DND-41 (cell line): Measurements from ENCODE around the gene FGA.

Experiments used
- ATAC-seq: fragments of 200-7000 bp; cut with Tn5 transposase; 3 replicates; pipeline ENCODE4 v1.9.1; 2021; ENCODE audit warnings: low read depth; ENCODE audit not compliant: insufficient read depth
- DNase-seq: peaks from one replicate; pipeline ENCODE4 v3.0.0-alpha.2; 2020
- H2AFZ ChIP-seq: 2 replicates; pipeline ENCODE4 v1.6.0; 2012; ENCODE audit warnings: low read depth, low read length
- H3K27ac ChIP-seq: 2 replicates; pipeline ENCODE4 v1.5.1; 2012; ENCODE audit warnings: low read length, inconsistent platforms
- H3K27me3 ChIP-seq: fragments of 200-600 bp; sonication (generic); 2 replicates; pipeline ENCODE4 v1.6.0; 2012; ENCODE audit warnings: low read length, mild to moderate bottlenecking, inconsistent platforms; ENCODE audit not compliant: insufficient read depth, poor library complexity
- H3K36me3 ChIP-seq: 2 replicates; pipeline ENCODE4 v1.5.1; 2012; ENCODE audit warnings: low read length, inconsistent platforms; ENCODE audit not compliant: insufficient read depth
- H3K4me1 ChIP-seq: 2 replicates; pipeline ENCODE4 v1.5.1; 2012; ENCODE audit warnings: mild to moderate bottlenecking, low read length; ENCODE audit not compliant: insufficient read depth
- H3K4me2 ChIP-seq: 2 replicates; pipeline ENCODE4 v1.6.0; 2012; ENCODE audit warnings: mild to moderate bottlenecking, moderate library complexity, low read length, inconsistent platforms; ENCODE audit not compliant: insufficient read depth
- H3K4me3 ChIP-seq, 2 experiments: fragments of 200-600 bp in 1 of 2; shearing (Covaris generic) in 1 of 2; 2 replicates each; pipeline ENCODE4 v1.5.1; 2012 to 2016; ENCODE audit warnings: inconsistent platforms in 2 of 2, low read length in 2 of 2, mild to moderate bottlenecking in 2 of 2, low read depth in 1 of 2, moderate library complexity in 1 of 2
- H3K79me2 ChIP-seq: 2 replicates; pipeline ENCODE4 v1.6.0; 2012; ENCODE audit warnings: low read length, inconsistent platforms; ENCODE audit not compliant: insufficient read depth
- H3K9ac ChIP-seq: 2 replicates; pipeline ENCODE4 v1.6.0; 2012; ENCODE audit warnings: low read depth, mild to moderate bottlenecking, inconsistent platforms, low read length, moderate library complexity
- H3K9me3 ChIP-seq: 2 replicates; pipeline ENCODE4 v1.5.1; 2012; ENCODE audit warnings: low read length, moderate library complexity, mild to moderate bottlenecking, inconsistent platforms; ENCODE audit not compliant: insufficient read depth, severe bottlenecking
- H4K20me1 ChIP-seq: 2 replicates; pipeline ENCODE4 v1.6.0; 2012; ENCODE audit warnings: low read length; ENCODE audit not compliant: insufficient read depth
- EZH2 ChIP-seq: IDR thresholded peaks from 3 replicates; pipeline ENCODE4 v1.6.1; 2012; ENCODE audit warnings: borderline replicate concordance, low read depth, mild to moderate bottlenecking, moderate library complexity, low read length, inconsistent platforms; ENCODE audit not compliant: severe bottlenecking
- TF ChIP-seq, protein P1 (sequence below): IDR thresholded peaks from 2 replicates; pipeline ENCODE4 v1.5.1; 2012; ENCODE audit warnings: borderline replicate concordance, low read length, moderate library complexity, mild to moderate bottlenecking; ENCODE audit not compliant: poor library complexity, severe bottlenecking; ENCODE audit errors: extremely low read depth

The FGA gene

GRCh38 chr4:154630324-154630723 lies 39.8 kb upstream of the FGA start:
- H3K4me1 ChIP-seq, result no peaks in the 10 kb centered on the region
- ATAC-seq (no peak), DNase-seq (no peak)
- H4K20me1 ChIP-seq, result no peaks in the 10 kb centered on the region
- H3K9ac ChIP-seq, result no peak overlapping the region
- no peaks in the 10 kb centered on the region for H3K36me3 ChIP-seq
- H3K4me3 ChIP-seq, result no peak overlapping the region
- H2AFZ ChIP-seq, result no peak overlapping the region
- H3K4me2 ChIP-seq, result no peak overlapping the region
- H3K9me3 ChIP-seq, result no peaks in the 10 kb centered on the region
- TF ChIP-seq, protein P1, sequence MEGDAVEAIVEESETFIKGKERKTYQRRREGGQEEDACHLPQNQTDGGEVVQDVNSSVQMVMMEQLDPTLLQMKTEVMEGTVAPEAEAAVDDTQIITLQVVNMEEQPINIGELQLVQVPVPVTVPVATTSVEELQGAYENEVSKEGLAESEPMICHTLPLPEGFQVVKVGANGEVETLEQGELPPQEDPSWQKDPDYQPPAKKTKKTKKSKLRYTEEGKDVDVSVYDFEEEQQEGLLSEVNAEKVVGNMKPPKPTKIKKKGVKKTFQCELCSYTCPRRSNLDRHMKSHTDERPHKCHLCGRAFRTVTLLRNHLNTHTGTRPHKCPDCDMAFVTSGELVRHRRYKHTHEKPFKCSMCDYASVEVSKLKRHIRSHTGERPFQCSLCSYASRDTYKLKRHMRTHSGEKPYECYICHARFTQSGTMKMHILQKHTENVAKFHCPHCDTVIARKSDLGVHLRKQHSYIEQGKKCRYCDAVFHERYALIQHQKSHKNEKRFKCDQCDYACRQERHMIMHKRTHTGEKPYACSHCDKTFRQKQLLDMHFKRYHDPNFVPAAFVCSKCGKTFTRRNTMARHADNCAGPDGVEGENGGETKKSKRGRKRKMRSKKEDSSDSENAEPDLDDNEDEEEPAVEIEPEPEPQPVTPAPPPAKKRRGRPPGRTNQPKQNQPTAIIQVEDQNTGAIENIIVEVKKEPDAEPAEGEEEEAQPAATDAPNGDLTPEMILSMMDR, result no peak
- no peak for TF ChIP-seq EZH2
- no peak overlapping the region for H3K27ac ChIP-seq
- peaks cover under 1% of the 10 kb centered on the region for H3K27me3 ChIP-seq
- H3K79me2 ChIP-seq, result no peaks in the 10 kb centered on the region

GRCh38 chr4:154626793-154627484 lies 36.4 kb upstream of the FGA start:
- H3K9me3 ChIP-seq, result no peaks in the 10 kb centered on the region
- no peak overlapping the region for H3K9ac ChIP-seq
- no peak overlapping the region for H3K27ac ChIP-seq
- no peak overlapping the region for H3K4me3 ChIP-seq
- TF ChIP-seq EZH2, result no peak
- TF ChIP-seq, protein P1, result no peak
- ATAC-seq (no peak), DNase-seq (no peak)
- H4K20me1 ChIP-seq, result no peaks in the 10 kb centered on the region
- no peaks in the 10 kb centered on the region for H3K4me1 ChIP-seq
- no peak overlapping the region for H3K4me2 ChIP-seq
- no peaks in the 10 kb centered on the region for H3K36me3 ChIP-seq
- peaks cover 3% of the 10 kb centered on the region for H3K27me3 ChIP-seq
- H3K79me2 ChIP-seq, result no peaks in the 10 kb centered on the region
- no peak overlapping the region for H2AFZ ChIP-seq

- Histone ChIP-seq H4K20me1 (no peaks in the 10 kb centered on the region), H3K27ac (no peak overlapping the region), H3K4me1 (no peaks in the 10 kb centered on the region), H3K36me3 (no peaks in the 10 kb centered on the region), H3K9ac (no peak overlapping the region), H2AFZ (no peak overlapping the region), H3K79me2 (no peaks in the 10 kb centered on the region), H3K4me2 (no peak overlapping the region), H3K27me3 (peaks cover 3% of the 10 kb centered on the region), H3K9me3 (no peaks in the 10 kb centered on the region), H3K4me3 (no peak overlapping the region)
- TF ChIP-seq, protein P1, result no peak
- TF ChIP-seq EZH2, result no peak
- DNase-seq, result no peak
- ATAC-seq, result no peak
Observed at GRCh38 chr4:154625971-154626370, 35.4 kb upstream of the FGA start.

GRCh38 chr4:154623995-154624394 lies 33.5 kb upstream of the FGA start:
- Histone ChIP-seq H3K27me3 (peaks cover 7% of the 10 kb centered on the region), H3K4me2 (no peak overlapping the region), H3K79me2 (no peaks in the 10 kb centered on the region), H3K36me3 (no peaks in the 10 kb centered on the region), H3K9me3 (no peaks in the 10 kb centered on the region), H2AFZ (no peak overlapping the region), H3K9ac (no peak overlapping the region), H3K4me3 (no peak overlapping the region), H4K20me1 (no peaks in the 10 kb centered on the region), H3K4me1 (no peaks in the 10 kb centered on the region), H3K27ac (no peak overlapping the region)
- TF ChIP-seq, protein P1, result no peak
- no peak for TF ChIP-seq EZH2
- DNase-seq (no peak), ATAC-seq (no peak)
